OCI-LY7 (cell line): Measurements from ENCODE around the gene AMOTL1.
"Not testable (repeated sequence)": the region's sequence is repeated elsewhere in the genome, so short reads cannot be mapped to it uniquely, and the experiment has no call there.

Experiments used
- EZH2phosphoT487 ChIP-seq: fragments of 200-600 bp; sonication (generic); IDR thresholded peaks from 2 replicates; pipeline ENCODE4 v1.6.1; 2018; ENCODE audit warnings: low read depth, borderline replicate concordance, mild to moderate bottlenecking, mixed run types, antibody characterized with exemption, low read length, moderate library complexity, mixed read lengths
- TF ChIP-seq, protein P1 (sequence below): fragments of 200-600 bp; sonication (generic); conservative IDR thresholded peaks from 2 replicates; pipeline ENCODE4 v1.5.1; 2014; ENCODE audit warnings: mild to moderate bottlenecking, antibody characterized with exemption, low read length, moderate library complexity, mixed read lengths

DNA sequence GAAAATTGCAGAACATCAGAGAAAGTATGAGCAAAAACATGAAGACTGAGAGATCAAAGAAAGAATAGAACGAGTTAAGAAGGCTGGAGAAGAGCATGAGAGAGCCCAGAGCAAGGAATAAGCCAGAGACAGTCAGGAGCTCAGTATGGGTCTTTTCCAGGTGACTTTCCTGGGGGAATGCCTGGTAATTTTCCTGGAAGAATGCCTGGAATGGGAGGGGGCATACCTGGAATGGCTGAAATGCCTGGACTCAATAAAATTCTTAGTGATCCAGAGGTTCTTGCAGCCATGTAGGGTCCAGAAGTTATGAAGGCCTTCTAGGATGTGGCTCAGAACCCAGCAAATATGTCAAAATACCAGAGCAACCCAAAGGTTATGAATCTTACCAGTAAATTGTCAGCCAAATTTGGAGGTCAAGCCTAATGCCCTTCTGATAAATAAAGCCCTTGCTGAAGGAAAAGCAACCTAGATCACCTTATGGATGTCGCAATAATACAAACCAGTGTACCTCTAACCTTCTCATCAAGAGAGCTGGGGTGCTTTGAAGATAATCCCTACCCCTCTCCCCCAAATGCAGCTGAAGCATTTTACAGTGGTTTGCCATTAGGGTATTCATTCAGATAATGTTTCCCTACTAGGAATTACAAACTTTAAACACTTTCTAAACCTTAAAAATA is 145.7 kb downstream of the AMOTL1 start:
- TF ChIP-seq, protein P1, sequence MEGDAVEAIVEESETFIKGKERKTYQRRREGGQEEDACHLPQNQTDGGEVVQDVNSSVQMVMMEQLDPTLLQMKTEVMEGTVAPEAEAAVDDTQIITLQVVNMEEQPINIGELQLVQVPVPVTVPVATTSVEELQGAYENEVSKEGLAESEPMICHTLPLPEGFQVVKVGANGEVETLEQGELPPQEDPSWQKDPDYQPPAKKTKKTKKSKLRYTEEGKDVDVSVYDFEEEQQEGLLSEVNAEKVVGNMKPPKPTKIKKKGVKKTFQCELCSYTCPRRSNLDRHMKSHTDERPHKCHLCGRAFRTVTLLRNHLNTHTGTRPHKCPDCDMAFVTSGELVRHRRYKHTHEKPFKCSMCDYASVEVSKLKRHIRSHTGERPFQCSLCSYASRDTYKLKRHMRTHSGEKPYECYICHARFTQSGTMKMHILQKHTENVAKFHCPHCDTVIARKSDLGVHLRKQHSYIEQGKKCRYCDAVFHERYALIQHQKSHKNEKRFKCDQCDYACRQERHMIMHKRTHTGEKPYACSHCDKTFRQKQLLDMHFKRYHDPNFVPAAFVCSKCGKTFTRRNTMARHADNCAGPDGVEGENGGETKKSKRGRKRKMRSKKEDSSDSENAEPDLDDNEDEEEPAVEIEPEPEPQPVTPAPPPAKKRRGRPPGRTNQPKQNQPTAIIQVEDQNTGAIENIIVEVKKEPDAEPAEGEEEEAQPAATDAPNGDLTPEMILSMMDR: not testable (repeated sequence)
- TF ChIP-seq EZH2phosphoT487: not testable (repeated sequence)
